T-helper 1 cell treated with Interleukin-12 subunit alpha and Interleukin-12 subunit beta and Interleukin-4 antibody, amounts not matched to agents 30 μg/mL and 1 μg/mL, for 36 hours (primary cell): ENCODE measurements around the gene F8.
A peak's percentile ranks its signal among the peaks of the same experiment; 100 is the strongest.

ENCODE experiments used
- H3K27ac Mint-ChIP-seq: one replicate; pipeline ENCODE4 v1.8.0; 2021; ENCODE audit warnings: mild to moderate bottlenecking, mixed read lengths
- H3K27me3 Mint-ChIP-seq: one replicate; pipeline ENCODE4 v1.8.0; 2021; ENCODE audit warnings: low read depth, mixed read lengths
- H3K36me3 Mint-ChIP-seq: one replicate; pipeline ENCODE4 v1.8.0; 2021; ENCODE audit warnings: low read depth, mixed read lengths
- H3K4me1 Mint-ChIP-seq: one replicate; pipeline ENCODE4 v1.8.0; 2021; ENCODE audit warnings: low read depth, mixed read lengths
- H3K4me3 Mint-ChIP-seq: one replicate; pipeline ENCODE4 v1.8.0; 2021; ENCODE audit warnings: mild to moderate bottlenecking, moderate library complexity, mixed read lengths
- H3K9me3 Mint-ChIP-seq: one replicate; pipeline ENCODE4 v1.8.0; 2021; ENCODE audit warnings: mixed read lengths

Gene F8

GRCh38 chrX:154812341-154813101 is 210.0 kb downstream of the F8 start:
- H3K9me3 Mint-ChIP-seq, result peaks cover under 1% of the 10 kb centered on the region
- no peaks in the 10 kb centered on the region for H3K36me3 Mint-ChIP-seq
- H3K4me3 Mint-ChIP-seq, result no peak overlapping the region
- H3K27ac Mint-ChIP-seq, result no peak overlapping the region
- no peaks in the 10 kb centered on the region for H3K4me1 Mint-ChIP-seq
- H3K27me3 Mint-ChIP-seq, result peaks cover 16% of the 10 kb centered on the region

GRCh38 chrX:154809939-154810665 is 212.4 kb downstream of the F8 start:
- H3K4me1 Mint-ChIP-seq, result peaks cover 7% of the 10 kb centered on the region
- H3K27ac Mint-ChIP-seq, result no peak overlapping the region
- H3K36me3 Mint-ChIP-seq, result peaks cover 3% of the 10 kb centered on the region
- H3K27me3 Mint-ChIP-seq, result peaks cover 13% of the 10 kb centered on the region
- H3K4me3 Mint-ChIP-seq, result no peak overlapping the region
- peaks cover 4% of the 10 kb centered on the region for H3K9me3 Mint-ChIP-seq

- H3K27ac Mint-ChIP-seq, result no peak overlapping the region
- peaks cover 25% of the 10 kb centered on the region for H3K4me1 Mint-ChIP-seq
- H3K9me3 Mint-ChIP-seq, result peaks cover 4% of the 10 kb centered on the region
- H3K36me3 Mint-ChIP-seq, result peaks cover 3% of the 10 kb centered on the region
- no peak overlapping the region for H3K4me3 Mint-ChIP-seq
- H3K27me3 Mint-ChIP-seq, result no peaks in the 10 kb centered on the region
Observed at GRCh38 chrX:154806837-154807501, 215.6 kb downstream of the F8 start.

- H3K36me3 Mint-ChIP-seq, result peaks cover 3% of the 10 kb centered on the region
- no peaks in the 10 kb centered on the region for H3K27me3 Mint-ChIP-seq
- peak overlapping the region; percentile 63 for H3K27ac Mint-ChIP-seq
- H3K9me3 Mint-ChIP-seq, result peaks cover 4% of the 10 kb centered on the region
- peaks cover 32% of the 10 kb centered on the region for H3K4me1 Mint-ChIP-seq
- H3K4me3 Mint-ChIP-seq, result peak overlapping the region; percentile 80
Observed at GRCh38 chrX:154805696-154806091, 216.8 kb downstream of the F8 start.

- no peaks in the 10 kb centered on the region for H3K27me3 Mint-ChIP-seq
- H3K4me1 Mint-ChIP-seq, result peaks cover 38% of the 10 kb centered on the region
- peak within 1 kb of the TSS; percentile 85 for H3K4me3 Mint-ChIP-seq
- H3K27ac Mint-ChIP-seq, result peak within 1 kb of the TSS; percentile 63
- H3K36me3 Mint-ChIP-seq, result peaks cover 3% of the 10 kb centered on the region
- peaks cover 4% of the 10 kb centered on the region for H3K9me3 Mint-ChIP-seq
Observed at GRCh38 chrX:154804957-154805695, 217.4 kb downstream of the F8 start, which contains the start of gene MPP1. TSS of gene MPP1 (minus strand) at chrX:154805485. CDS start at chrX:154805373, 112 bp downstream.

GRCh38 chrX:154804261-154804956 is 218.1 kb downstream of the F8 start:
- peaks cover 4% of the 10 kb centered on the region for H3K9me3 Mint-ChIP-seq
- H3K27me3 Mint-ChIP-seq, result no peaks in the 10 kb centered on the region
- peaks cover 6% of the 10 kb centered on the region for H3K36me3 Mint-ChIP-seq
- H3K4me3 Mint-ChIP-seq, result peak overlapping the region; percentile 85
- H3K27ac Mint-ChIP-seq, result peak overlapping the region; percentile 41
- peaks cover 45% of the 10 kb centered on the region for H3K4me1 Mint-ChIP-seq

- Mint-ChIP-seq H3K27me3 (no peaks in the 10 kb centered on the region), H3K9me3 (peaks cover 4% of the 10 kb centered on the region), H3K4me1 (peaks cover 57% of the 10 kb centered on the region), H3K4me3 (peak overlapping the region; percentile 38), H3K36me3 (peaks cover 6% of the 10 kb centered on the region), H3K27ac (peak overlapping the region; percentile 49)
Observed at GRCh38 chrX:154802947-154803346, 219.6 kb downstream of the F8 start.

- Mint-ChIP-seq H3K36me3 (peaks cover 7% of the 10 kb centered on the region), H3K27me3 (no peaks in the 10 kb centered on the region), H3K4me3 (peak overlapping the region; percentile 63), H3K27ac (peak overlapping the region; percentile 98), H3K9me3 (no peaks in the 10 kb centered on the region), H3K4me1 (peaks cover 66% of the 10 kb centered on the region)
Observed at GRCh38 chrX:154800478-154801210, 221.9 kb downstream of the F8 start.

- H3K4me1 Mint-ChIP-seq, result peaks cover 68% of the 10 kb centered on the region
- peak overlapping the region; percentile 98 for H3K27ac Mint-ChIP-seq
- peak overlapping the region; percentile 58 for H3K4me3 Mint-ChIP-seq
- no peaks in the 10 kb centered on the region for H3K9me3 Mint-ChIP-seq
- peaks cover 7% of the 10 kb centered on the region for H3K36me3 Mint-ChIP-seq
- H3K27me3 Mint-ChIP-seq, result no peaks in the 10 kb centered on the region
Observed at GRCh38 chrX:154799556-154800348, 222.8 kb downstream of the F8 start.

GRCh38 chrX:154797006-154797405 is 225.5 kb downstream of the F8 start:
- H3K4me3 Mint-ChIP-seq, result no peak overlapping the region
- H3K4me1 Mint-ChIP-seq, result peaks cover 52% of the 10 kb centered on the region
- peaks cover 7% of the 10 kb centered on the region for H3K36me3 Mint-ChIP-seq
- H3K27me3 Mint-ChIP-seq, result no peaks in the 10 kb centered on the region
- H3K9me3 Mint-ChIP-seq, result no peaks in the 10 kb centered on the region
- H3K27ac Mint-ChIP-seq, result no peak overlapping the region

GRCh38 chrX:154795016-154795415 is 227.5 kb downstream of the F8 start:
- Mint-ChIP-seq H3K27me3 (no peaks in the 10 kb centered on the region), H3K36me3 (peaks cover 16% of the 10 kb centered on the region), H3K4me1 (peaks cover 41% of the 10 kb centered on the region), H3K27ac (no peak overlapping the region), H3K9me3 (no peaks in the 10 kb centered on the region), H3K4me3 (no peak overlapping the region)

GRCh38 chrX:154793084-154793795 is 229.3 kb downstream of the F8 start:
- Mint-ChIP-seq H3K4me1 (peaks cover 25% of the 10 kb centered on the region), H3K27me3 (no peaks in the 10 kb centered on the region), H3K4me3 (no peak overlapping the region)

More at GRCh38 chrX:154793084-154793795, 229.3 kb downstream of the F8 start:
- H3K9me3 Mint-ChIP-seq, result no peaks in the 10 kb centered on the region
- H3K36me3 Mint-ChIP-seq, result peaks cover 15% of the 10 kb centered on the region
- no peak overlapping the region for H3K27ac Mint-ChIP-seq
